Tibial nerve (tissue), 4 donors: ENCODE measurements around the gene CMIP.

Source experiments
- CTCF ChIP-seq, 5 experiments: fragments of 200-600 bp in 3 of 5; fragments of 450-650 bp in 2 of 5; sonication (generic) in 3 of 5; IDR thresholded peaks; one replicate each; pipeline ENCODE4 v1.5.1; 2016 to 2019; ENCODE audit warnings: antibody characterized with exemption in 5 of 5, mild to moderate bottlenecking in 3 of 5, moderate library complexity in 2 of 5
- EP300 ChIP-seq, 2 donors: sonication (generic); formaldehyde crosslinking; IDR thresholded peaks; one replicate each; pipeline ENCODE4 v1.6.1; 2017; ENCODE audit warnings: antibody characterized with exemption in 2 of 2, mild to moderate bottlenecking in 1 of 2
- POLR2A ChIP-seq, 2 donors: fragments of 450-650 bp; IDR thresholded peaks; one replicate each; pipeline ENCODE4 v1.6.1; 2017; ENCODE audit warnings: antibody characterized with exemption in 2 of 2, mild to moderate bottlenecking in 2 of 2, moderate library complexity in 2 of 2

GRCh38 chr16:81495321-81496234, 51.0 kb downstream of the CMIP start:
- no peak for TF ChIP-seq EP300 (IDR thresholded peaks at IDR 0.05)
- peak in 2 of 5 experiments; percentile 9 to 10 for TF ChIP-seq CTCF (IDR thresholded peaks at IDR 0.05)
- TF ChIP-seq POLR2A (IDR thresholded peaks at IDR 0.05): no peak
